ENCODE results near the gene APBB3.
A peak's percentile ranks its signal among the peaks of the same experiment; 100 is the strongest.
"Not testable (repeated sequence)": the region's sequence is repeated elsewhere in the genome, so short reads cannot be mapped to it uniquely, and the experiment has no call there.

APBB3 gene

GRCh38 chr5:140593070-140593469 lies 28.7 kb upstream of the APBB3 start:
- 0 out of 2 replicates have a peak, but pooled peaks have one; percentile 13 for TF ChIP-seq ZBTB8A (tag by site-specific recombination; IDR thresholded peaks at IDR 0.05)
- H3K36me3 ChIP-seq (ENCODE audit: control insufficient read depth in 2 of 2, insufficient read depth in 1 of 2, low read length in 2 of 2); H3K4me1 ChIP-seq (ENCODE audit: control insufficient read depth, insufficient read depth, low read length); POLR2A ChIA-PET; H3K27ac ChIP-seq (ENCODE audit: extremely low read depth, low read depth, low read length); CTCF ChIA-PET; H3K4me3 ChIP-seq (ENCODE audit: low read depth, low read length); H3K9me3 ChIP-seq (ENCODE audit: control insufficient read depth, insufficient read depth, low read depth, low read length): not testable (repeated sequence)

DNA sequence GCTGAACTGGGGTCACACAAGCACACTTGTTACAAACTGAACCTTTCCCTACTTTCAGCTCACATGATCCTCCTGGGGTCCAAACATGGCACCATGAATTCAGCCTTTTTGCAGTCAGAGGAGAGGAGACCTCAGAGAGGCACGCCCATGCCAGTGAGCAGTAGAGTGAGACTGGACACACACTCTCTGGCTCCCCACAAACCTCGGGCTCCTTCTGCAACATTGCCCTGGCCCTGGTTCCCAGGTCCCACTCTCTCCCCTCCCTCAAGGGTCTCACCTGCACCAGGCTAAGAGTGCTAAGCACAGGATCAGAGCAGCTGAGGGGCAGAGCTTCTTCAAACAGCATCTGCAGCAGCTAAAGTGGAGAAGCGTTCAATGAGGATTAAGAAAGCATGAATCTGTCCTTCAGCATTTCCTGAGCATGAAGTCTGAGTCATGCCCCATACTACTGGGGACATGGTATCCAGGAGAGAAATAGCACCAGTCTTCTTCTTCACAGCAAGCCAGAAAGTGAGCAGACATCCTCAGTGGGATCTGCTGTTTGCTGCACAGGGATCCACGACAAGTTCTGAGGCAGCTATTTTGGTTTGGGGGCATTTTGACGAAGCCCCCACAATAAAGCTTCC lies 27.5 kb upstream of the APBB3 start:
- H3K9me3 ChIP-seq (ENCODE audit: control insufficient read depth, insufficient read depth, low read depth, low read length) = no peaks in the 10 kb centered on the region
- POLR2A ChIA-PET = no interaction called here
- H3K4me3 ChIP-seq (ENCODE audit: low read depth, low read length) = no peak overlapping the region
- H3K27ac ChIP-seq (ENCODE audit: extremely low read depth, low read depth, low read length) = no peak overlapping the region
- CTCF ChIA-PET = no interaction called here
- H3K4me1 ChIP-seq (ENCODE audit: control insufficient read depth, insufficient read depth, low read length) = peaks cover 8% of the 10 kb centered on the region; the same call in 1 of the 2 replicates
- H3K36me3 ChIP-seq (ENCODE audit: control insufficient read depth in 2 of 2, insufficient read depth in 1 of 2, low read length in 2 of 2) = no peaks in the 10 kb centered on the region
- TF ChIP-seq ZBTB8A (tag by site-specific recombination; IDR thresholded peaks at IDR 0.05) (no peak), GLIS2 (tag by site-specific recombination; IDR thresholded peaks at IDR 0.05) (no peak), HOXC10 (CRISPR knock-in tag; IDR thresholded peaks at IDR 0.05) (no peak), SCRT2 (tag by site-specific recombination; IDR thresholded peaks at IDR 0.05) (no peak), HIC1 (tag by site-specific recombination; IDR thresholded peaks at IDR 0.05) (no peak), PRDM4 (tag by site-specific recombination; IDR thresholded peaks at IDR 0.05) (no peak), ZNF37A (tag by site-specific recombination; IDR thresholded peaks at IDR 0.05) (no peak), YY1 (tag by site-specific recombination; IDR thresholded peaks at IDR 0.05) (no peak), ZNF548 (tag by site-specific recombination; IDR thresholded peaks at IDR 0.05) (no peak), ZNF624 (tag by site-specific recombination; IDR thresholded peaks at IDR 0.05) (no peak), OSR2 (tag by site-specific recombination; IDR thresholded peaks at IDR 0.05) (no peak), ZNF404 (tag by site-specific recombination; IDR thresholded peaks at IDR 0.05) (no peak), HOXA7 (CRISPR knock-in tag; IDR thresholded peaks at IDR 0.05; ENCODE audit: borderline replicate concordance) (no peak), ZXDB (tag by site-specific recombination; IDR thresholded peaks at IDR 0.05) (no peak), ZNF585B (tag by site-specific recombination; IDR thresholded peaks at IDR 0.05) (no peak), ZNF707 (tag by site-specific recombination; IDR thresholded peaks at IDR 0.05) (no peak), ZNF112 (tag by site-specific recombination; IDR thresholded peaks at IDR 0.05) (no peak), TCF7L2 (IDR thresholded peaks at IDR 0.05; ENCODE audit: borderline replicate concordance, low read depth, low read length) (no peak)

- ChIA-PET POLR2A (no interaction called here), CTCF (interaction anchor here (0.6 to 0.9 kb wide), 2 partner anchors 218 to 543 kb away, joined by 4 to 5 read pairs; no protein-coding TSS in a partner anchor)
- TF ChIP-seq ZNF654 (tag by site-specific recombination; IDR thresholded peaks at IDR 0.05; ENCODE audit: low read depth) = no peak
- TF ChIP-seq MZF1 (tag by site-specific recombination; IDR thresholded peaks at IDR 0.05; ENCODE audit: borderline replicate concordance) = no peak
- TF ChIP-seq ZNF664 (tag by site-specific recombination; IDR thresholded peaks at IDR 0.05) = no peak
- no peak for TF ChIP-seq SP7 (tag by site-specific recombination; IDR thresholded peaks at IDR 0.05)
- Histone ChIP-seq H3K9me3 (ENCODE audit: control insufficient read depth, insufficient read depth, low read depth, low read length) (no peaks in the 10 kb centered on the region), H3K36me3 (ENCODE audit: control insufficient read depth in 2 of 2, insufficient read depth in 1 of 2, low read length in 2 of 2) (no peaks in the 10 kb centered on the region), H3K4me1 (ENCODE audit: control insufficient read depth, insufficient read depth, low read length) (peaks cover 7% of the 10 kb centered on the region; the same call in 1 of the 2 replicates), H3K4me3 (ENCODE audit: low read depth, low read length) (no peak overlapping the region), H3K27ac (ENCODE audit: extremely low read depth, low read depth, low read length) (no peak overlapping the region)
These were observed 26.5 kb upstream of the APBB3 start for GRCh38 chr5:140590861-140591260.
